H1 (cell line): ENCODE measurements around the gene RRBP1. TPM values are rescaled to one million over a fixed set of nuclear protein-coding genes. Genes with fewer than 3 reads are reported as not detected.

ENCODE experiments used
- CTCF ChIA-PET: fragments of 300-600 bp; sonication (Branson Sonifier 250); formaldehyde crosslinking; loops from one replicate; lab custom pipeline; 2021; ENCODE audit not compliant: partially characterized antibody; lab: Charles Lee
- POLR2A ChIA-PET: fragments of 300-600 bp; sonication (Branson Sonifier 250); formaldehyde crosslinking; loops from one replicate; lab custom pipeline; 2021; ENCODE audit warnings: inconsistent platforms; ENCODE audit not compliant: partially characterized antibody; lab: Charles Lee
- DNase-seq, 2 experiments: peaks; one replicate each; pipeline versions ENCODE4 v3.0.0 to v3.0.0-alpha.2; 2010 to 2022; ENCODE audit warnings: low spot score in 2 of 2, low read depth in 1 of 2, mixed read lengths in 1 of 2
- FAIRE-seq: peaks from 2 replicates; lab custom pipeline; 2011; peaks lifted over from hg19 to GRCh38; lab: Jason Lieb, UNC
- H2AFZ ChIP-seq: 2 replicates; pipeline ENCODE4 v1.8.1; 2012; ENCODE audit warnings: low read length, inconsistent platforms
- H2AK5ac ChIP-seq: 2 replicates; pipeline ENCODE4 v1.6.1; 2013; ENCODE audit warnings: low read depth, low read length
- H2BK120ac ChIP-seq: replicated peaks from 2 replicates; pipeline ENCODE3; 2013; ENCODE audit warnings: low read depth, low read length, inconsistent platforms
- H2BK12ac ChIP-seq: 2 replicates; pipeline ENCODE4 v1.6.1; 2013; ENCODE audit warnings: low read depth, low read length
- H2BK15ac ChIP-seq: 2 replicates; pipeline ENCODE4 v1.6.1; 2013; ENCODE audit warnings: low read length
- H2BK20ac ChIP-seq: 2 replicates; pipeline ENCODE4 v1.6.1; 2013; ENCODE audit warnings: low read length
- H2BK5ac ChIP-seq: 2 replicates; pipeline ENCODE4 v1.6.1; 2013; ENCODE audit warnings: low read depth, low read length
- H3K14ac ChIP-seq: 2 replicates; pipeline ENCODE4 v1.6.1; 2013; ENCODE audit warnings: inconsistent platforms; ENCODE audit not compliant: insufficient read length
- H3K18ac ChIP-seq: 2 replicates; pipeline ENCODE4 v1.6.1; 2013; ENCODE audit warnings: low read length; ENCODE audit errors: extremely low read depth
- H3K23ac ChIP-seq: 2 replicates; pipeline ENCODE4 v1.6.1; 2013; ENCODE audit warnings: inconsistent platforms; ENCODE audit not compliant: insufficient read length
- H3K23me2 ChIP-seq: 2 replicates; pipeline ENCODE4 v1.6.1; 2013; ENCODE audit warnings: low read depth, low read length
- H3K27ac ChIP-seq: 2 replicates; pipeline ENCODE4 v1.6.1; 2011; ENCODE audit warnings: low read depth, low read length, inconsistent platforms
- H3K27me3 ChIP-seq, 4 experiments: replicated peaks in 1 of 4; 1 replicate in 1 of 4; 2 replicates in 3 of 4; pipeline versions ENCODE4 v1.6.1 to v1.8.1; 2011 to 2013; ENCODE audit warnings: low read length in 3 of 4, mild to moderate bottlenecking in 3 of 4, inconsistent platforms in 2 of 4, mixed read lengths in 2 of 4, moderate library complexity in 1 of 4; ENCODE audit not compliant: control insufficient read depth in 3 of 4, insufficient read depth in 3 of 4; ENCODE audit errors: extremely low read depth in 1 of 4
- H3K36me3 ChIP-seq, 4 experiments: 2 replicates each; pipeline versions ENCODE4 v1.6.1 to v1.8.1; 2011 to 2013; ENCODE audit warnings: mild to moderate bottlenecking in 4 of 4, low read length in 3 of 4, moderate library complexity in 2 of 4, control low read depth in 1 of 4, inconsistent platforms in 1 of 4; ENCODE audit not compliant: insufficient read depth in 4 of 4, control insufficient read depth in 2 of 4
- H3K4ac ChIP-seq: replicated peaks from 2 replicates; pipeline ENCODE3; 2013; ENCODE audit warnings: low read length, low read depth, mixed read lengths, inconsistent platforms; ENCODE audit not compliant: insufficient read length
- H3K4me1 ChIP-seq, 4 experiments: replicated peaks in 1 of 4; 1 replicate in 1 of 4; 2 replicates in 3 of 4; pipeline versions ENCODE4 v1.6.1 to v1.8.1; 2011 to 2013; ENCODE audit warnings: low read length in 3 of 4, inconsistent platforms in 2 of 4, mixed read lengths in 1 of 4; ENCODE audit not compliant: insufficient read depth in 4 of 4, control insufficient read depth in 3 of 4
- H3K4me2 ChIP-seq, 2 experiments: 2 replicates each; pipeline versions ENCODE4 v1.6.1 to v1.8.1; 2011 to 2013; ENCODE audit warnings: low read depth in 2 of 2, low read length in 2 of 2, control low read depth in 1 of 2, inconsistent platforms in 1 of 2, mild to moderate bottlenecking in 1 of 2; ENCODE audit not compliant: insufficient read depth in 1 of 2
- H3K4me3 ChIP-seq, 4 experiments: fragments of 200-600, 300-600 bp in 1 of 4; sonication (generic), shearing (Covaris generic), sonication (Bioruptor Twin) in 1 of 4; 2 replicates each; pipeline versions ENCODE4 v1.5.1 to v1.8.1; 2011 to 2016; ENCODE audit warnings: low read length in 4 of 4, low read depth in 3 of 4, control low read depth in 2 of 4, inconsistent platforms in 2 of 4, mild to moderate bottlenecking in 2 of 4, mixed read lengths in 1 of 4, moderate library complexity in 1 of 4; ENCODE audit not compliant: insufficient read depth in 2 of 4; ENCODE audit errors: extremely low read depth in 1 of 4
- H3K56ac ChIP-seq: replicated peaks from 2 replicates; pipeline ENCODE3; 2013; ENCODE audit warnings: low read depth, mild to moderate bottlenecking, mixed read lengths, low read length, inconsistent platforms; ENCODE audit not compliant: insufficient read length
- H3K79me1 ChIP-seq: 2 replicates; pipeline ENCODE4 v1.6.1; 2013; ENCODE audit warnings: low read depth, low read length, control low read depth
- H3K79me2 ChIP-seq, 2 experiments: 2 replicates each; pipeline versions ENCODE4 v1.6.1 to v1.8.1; 2012 to 2013; ENCODE audit warnings: low read length in 2 of 2, mild to moderate bottlenecking in 2 of 2, inconsistent platforms in 1 of 2; ENCODE audit not compliant: insufficient read depth in 2 of 2, control insufficient read depth in 1 of 2
- H3K9ac ChIP-seq, 4 experiments: replicated peaks in 1 of 4; 1 replicate in 1 of 4; 2 replicates in 3 of 4; pipeline versions ENCODE4 v1.6.1 to v1.8.1; 2011 to 2013; ENCODE audit warnings: low read depth in 3 of 4, low read length in 3 of 4, control low read depth in 2 of 4, mild to moderate bottlenecking in 2 of 4, moderate library complexity in 2 of 4, inconsistent platforms in 1 of 4; ENCODE audit errors: extremely low read depth in 1 of 4
- H3K9me3 ChIP-seq, 2 experiments: 2 replicates each; pipeline versions ENCODE4 v1.6.1 to v1.8.1; 2012 to 2013; ENCODE audit warnings: mild to moderate bottlenecking in 2 of 2, moderate library complexity in 2 of 2, control low read depth in 1 of 2, inconsistent platforms in 1 of 2, low read depth in 1 of 2, low read length in 1 of 2, mixed read lengths in 1 of 2; ENCODE audit not compliant: insufficient read depth in 2 of 2
- H4K20me1 ChIP-seq, 2 experiments: replicated peaks in 1 of 2; 2 replicates each; pipeline versions ENCODE3 to v1.8.1; 2011 to 2013; ENCODE audit warnings: inconsistent platforms in 2 of 2, low read length in 2 of 2, mild to moderate bottlenecking in 1 of 2; ENCODE audit not compliant: insufficient read depth in 2 of 2, control insufficient read depth in 1 of 2
- H4K5ac ChIP-seq: 2 replicates; pipeline ENCODE4 v1.6.1; 2013; ENCODE audit warnings: low read length, low read depth, mixed read lengths, inconsistent platforms; ENCODE audit not compliant: insufficient read length
- H4K8ac ChIP-seq: 2 replicates; pipeline ENCODE4 v1.8.0; 2013; ENCODE audit warnings: mild to moderate bottlenecking, moderate library complexity, low read length, inconsistent platforms; ENCODE audit not compliant: insufficient read depth; ENCODE audit errors: extremely low read depth
- H4K91ac ChIP-seq: replicated peaks from 2 replicates; pipeline ENCODE3; 2013; ENCODE audit warnings: low read length, mixed read lengths, inconsistent platforms; ENCODE audit not compliant: insufficient read length
- YY1 ChIP-seq: IDR thresholded peaks from 2 replicates; pipeline ENCODE4 v1.6.1; 2011; ENCODE audit warnings: low read depth, mild to moderate bottlenecking, low read length
- WGBS, 2 experiments: shearing (Covaris generic) in 1 of 2; methylation state at CpG; one replicate each; pipeline versions ENCODE4 v1.1.6 to v1.1.7; 2013 to 2015; ENCODE audit warnings: low lambda C conversion rate in 2 of 2, mixed read lengths in 2 of 2, inconsistent platforms in 1 of 2, low coverage in 1 of 2, missing lambda C conversion rate in 1 of 2; ENCODE audit not compliant: insufficient replicate concordance in 2 of 2, insufficient coverage in 1 of 2, insufficient read length in 1 of 2; ENCODE audit errors: extremely low coverage in 1 of 2, missing lambda C conversion rate in 1 of 2; 5-methylcytosine and 5-hydroxymethylcytosine counted together
- polyA plus RNA-seq, 7 experiments: library from polyadenylated mRNA; depleted of rRNA in 3 of 7; stranded (reverse) in 5 of 7; unstranded in 2 of 7; fragments of >200 nt in 5 of 7; fragments of 200-250 nt in 2 of 7; gene quantifications; 1 replicate in 5 of 7; 2 replicates in 1 of 7; 4 replicates in 1 of 7; pipeline versions ENCODE4 v1.2.1 to v1.2.3, GENCODE V29; 2011 to 2013; ENCODE audit warnings: missing spikeins in 2 of 7, mixed read lengths in 2 of 7
- total RNA-seq: library from RNA; stranded (reverse); fragmentation: NEBNext Ultra II Directional; extraction: Animal tissue kit (Norgen Biotek cat#: 25700); gene quantifications from 2 replicates; pipeline ENCODE4 v1.2.1, GENCODE V29; 2021

Gene RRBP1
- total and polyA plus RNA-seq, 2 of the 8 experiments (the other 6 are each of a cell fraction or from before 2014, with no cell fraction given) = 15.9 to 157 TPM

DNA sequence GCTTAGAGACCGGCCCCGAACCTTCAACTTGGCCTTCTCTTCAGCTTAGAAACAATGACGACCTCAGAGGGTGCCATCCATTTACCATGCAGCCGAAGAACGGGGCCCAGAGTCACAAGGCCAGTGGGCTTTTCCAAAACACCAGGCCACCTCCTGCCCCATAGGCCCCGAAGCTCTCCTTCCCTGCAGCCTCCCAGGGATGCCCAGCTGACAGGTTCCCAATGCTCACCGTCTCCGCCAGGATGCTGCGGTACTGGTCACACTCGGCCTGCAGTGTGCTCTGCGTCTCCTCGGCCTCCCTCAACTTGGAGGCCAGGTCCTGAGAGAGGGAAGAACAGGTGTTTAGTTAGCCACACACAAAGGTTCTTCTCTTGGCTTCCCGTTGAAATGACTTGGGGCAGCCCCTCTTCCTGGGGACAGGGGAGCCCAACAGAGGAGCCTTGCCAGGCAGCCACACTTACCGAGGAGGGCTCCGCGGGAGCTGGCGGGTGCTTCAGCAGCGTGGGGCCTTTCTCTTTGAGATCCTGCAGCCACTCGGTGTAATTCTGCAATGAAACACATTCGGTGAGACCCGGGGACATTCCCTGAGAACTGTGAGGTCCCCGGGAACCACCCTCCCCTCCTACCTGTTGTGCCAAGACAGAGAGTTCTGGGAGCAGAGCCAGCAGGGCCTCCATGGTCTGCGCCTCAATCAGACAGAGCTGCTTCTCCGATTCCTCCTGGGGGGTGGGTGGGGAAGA, 60.6 kb downstream of the RRBP1 start:
- no peak overlapping the region for H4K91ac ChIP-seq
- no peak overlapping the region for H3K14ac ChIP-seq
- H2BK5ac ChIP-seq = no peak overlapping the region
- DNase-seq (no peak), FAIRE-seq (no peak)
- no peak overlapping the region for H3K4me3 ChIP-seq
- ChIA-PET CTCF (interaction anchor here (0.7 to 10.0 kb wide), 7 partner anchors 9 to 118 kb away, joined by 3 to 114 read pairs (median 4); no protein-coding TSS in a partner anchor), POLR2A (interaction anchor here (0.7 kb wide), 1 partner anchor 21 kb away, joined by 3 read pairs; no protein-coding TSS in a partner anchor)
- H3K9me3 ChIP-seq = no peaks in the 10 kb centered on the region
- peaks cover 9 to 63% (median 31%) of the 10 kb centered on the region in 4 experiments for H3K36me3 ChIP-seq
- H3K23ac ChIP-seq = no peak overlapping the region
- H2AK5ac ChIP-seq = no peak overlapping the region
- no peak overlapping the region for H3K27ac ChIP-seq
- no peak overlapping the region; the same call in 1 of the 2 replicates for H4K8ac ChIP-seq
- H3K27me3 ChIP-seq = no peaks in the 10 kb centered on the region
- H3K79me1 ChIP-seq = no peaks in the 10 kb centered on the region
- H2AFZ ChIP-seq = no peak overlapping the region
- WGBS, 2 experiments = 92% methylated on average over 24 of the region's 24 CpGs; no CpG with 5 or more reads in 1 of the 2 experiments
- H4K20me1 ChIP-seq = peaks cover 2 to 7% of the 10 kb centered on the region in 2 experiments
- no peak overlapping the region for H2BK15ac ChIP-seq
- H3K79me2 ChIP-seq = no peaks in the 10 kb centered on the region
- no peak overlapping the region for H3K9ac ChIP-seq
- H2BK120ac ChIP-seq = no peak overlapping the region
- H3K4ac ChIP-seq = no peak overlapping the region
- H3K4me1 ChIP-seq = no peaks in the 10 kb centered on the region; a peak in 1 of 7 replicates
- no peak overlapping the region for H3K4me2 ChIP-seq
- no peak overlapping the region for H4K5ac ChIP-seq
- no peak overlapping the region for H3K18ac ChIP-seq
- no peak overlapping the region for H2BK12ac ChIP-seq
- H3K56ac ChIP-seq = no peak overlapping the region
- no peaks in the 10 kb centered on the region for H3K23me2 ChIP-seq
- H2BK20ac ChIP-seq = no peak overlapping the region
- TF ChIP-seq YY1 = no peak
